GM19395 (cell line): Measurements from ENCODE around the gene SLC7A5.
"Not testable (repeated sequence)": the region's sequence is repeated elsewhere in the genome, so short reads cannot be mapped to it uniquely, and the experiment has no call there.

ENCODE experiments used
- ATAC-seq: cut with Tn5 transposase; IDR thresholded peaks from one replicate; pipeline ENCODE4 v1.9.1; 2021; ENCODE audit warnings: mild to moderate bottlenecking, moderate library complexity; ENCODE audit not compliant: unreplicated experiment

SLC7A5 gene

DNA sequence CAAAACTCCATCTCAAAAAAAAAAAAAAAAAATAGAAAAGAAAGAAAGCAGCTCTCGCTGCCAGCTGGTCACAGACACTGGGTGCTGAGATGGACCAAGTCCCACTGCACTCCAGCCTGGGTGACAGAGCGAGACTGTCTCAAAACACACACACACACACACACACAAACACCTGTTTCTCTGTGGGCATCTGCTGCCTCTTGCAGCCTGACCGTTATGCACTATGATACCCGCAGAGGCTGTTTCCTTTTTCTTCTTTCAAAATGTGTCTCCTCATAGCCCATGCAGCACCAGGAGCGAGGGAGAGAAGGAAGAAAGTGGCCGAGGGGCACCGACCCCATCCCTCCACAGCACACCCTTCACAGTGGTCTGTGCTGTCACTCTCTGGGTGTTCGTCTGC is 66.6 kb downstream of the SLC7A5 start:
- ATAC-seq = no peak

DNA sequence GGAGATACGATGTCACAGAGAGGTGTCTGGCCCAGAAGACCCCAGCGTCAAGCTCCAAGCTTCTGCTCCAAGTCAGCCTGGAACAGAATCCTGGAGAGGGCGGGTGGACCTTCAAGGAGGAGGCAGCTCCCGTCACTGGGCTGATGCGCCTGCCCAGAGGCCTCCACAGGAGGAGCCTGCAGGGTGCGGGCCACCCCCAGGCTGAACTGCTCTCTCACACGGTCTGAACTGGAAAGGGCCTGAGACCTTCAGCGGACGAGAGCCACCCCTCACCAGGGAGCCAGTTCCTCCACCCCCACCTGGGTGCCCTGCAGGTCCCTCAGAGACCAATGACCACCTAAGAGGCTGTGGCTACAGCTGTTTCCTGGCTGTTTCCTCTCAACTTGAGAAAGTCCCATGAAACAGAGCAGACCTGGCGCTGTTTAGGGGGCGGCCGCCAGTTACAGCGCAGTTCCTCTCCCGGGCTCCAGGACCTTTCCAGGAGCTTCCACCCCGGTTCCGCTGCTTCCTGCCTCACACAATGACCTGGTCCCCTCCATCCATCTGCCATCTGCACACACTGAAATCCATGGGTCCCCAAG is 67.5 kb downstream of the SLC7A5 start:
- no peak for ATAC-seq

- ATAC-seq = no peak
Observed at GRCh38 chr16:87800497-87800896, 68.8 kb downstream of the SLC7A5 start.

- ATAC-seq = no peak
Observed at GRCh38 chr16:87795336-87795735, 74.0 kb downstream of the SLC7A5 start.

- no peak for ATAC-seq
Observed at GRCh38 chr16:87794485-87795078, 74.7 kb downstream of the SLC7A5 start.

DNA sequence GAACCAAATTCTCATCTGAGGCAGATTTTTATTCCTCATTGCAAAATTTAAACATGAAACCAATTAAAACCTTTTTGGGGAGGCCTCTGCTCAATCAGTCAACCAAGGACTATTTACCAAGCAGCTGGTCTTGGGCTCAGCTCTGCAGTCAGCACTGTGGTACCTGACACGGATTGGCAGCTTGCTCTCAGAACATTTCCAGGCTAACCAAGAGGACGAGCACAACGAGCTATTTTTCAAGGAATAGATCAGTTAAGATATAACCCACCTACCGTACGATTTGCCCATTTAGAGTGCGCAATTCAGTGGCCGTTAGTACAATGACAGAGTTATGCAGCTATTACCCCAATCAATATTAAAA is 77.1 kb downstream of the SLC7A5 start:
- ATAC-seq = no peak

DNA sequence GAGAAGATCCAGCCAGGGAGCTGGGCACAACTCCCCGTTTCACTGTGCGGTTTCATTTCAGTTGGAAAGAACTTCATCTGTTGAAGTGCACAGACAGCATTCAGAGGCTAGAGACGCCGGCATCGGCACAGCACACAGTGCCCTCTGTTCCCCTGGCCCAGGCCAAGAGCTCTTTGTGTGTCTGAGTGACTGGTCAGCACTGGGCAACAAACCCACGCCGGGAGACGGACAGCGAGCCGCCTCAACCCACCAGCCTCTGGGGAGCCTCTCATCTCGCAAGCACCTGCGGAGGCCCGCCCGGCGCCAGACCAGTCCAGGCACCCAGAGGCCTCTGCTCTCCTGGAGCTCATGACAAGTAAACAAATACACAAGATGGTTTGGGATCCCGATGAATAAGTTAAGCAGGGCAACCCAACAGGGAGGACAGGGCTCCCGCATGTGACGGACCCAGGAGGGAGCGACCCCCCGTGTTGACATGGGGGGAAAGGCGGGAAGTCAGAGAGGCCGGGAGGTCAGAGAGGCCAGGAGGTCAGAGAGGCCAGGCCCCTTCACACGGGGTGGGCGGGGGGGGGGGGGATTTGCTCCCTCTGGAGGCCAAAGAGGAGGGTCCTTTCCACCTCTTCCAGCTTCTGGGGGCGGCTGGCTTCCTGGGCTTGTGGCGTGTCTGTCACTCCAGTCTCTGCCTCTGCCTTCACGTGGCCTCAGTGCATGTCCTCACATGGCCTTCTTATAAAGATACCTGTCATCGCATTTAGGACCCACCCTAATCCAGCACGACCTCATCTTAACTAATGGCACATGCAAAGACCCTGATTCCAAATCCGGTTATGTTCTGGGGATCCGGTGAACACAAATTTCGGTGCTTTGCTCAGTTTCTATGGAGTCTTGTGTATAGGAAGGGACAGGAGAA is 77.8 kb downstream of the SLC7A5 start:
- no peak for ATAC-seq

DNA sequence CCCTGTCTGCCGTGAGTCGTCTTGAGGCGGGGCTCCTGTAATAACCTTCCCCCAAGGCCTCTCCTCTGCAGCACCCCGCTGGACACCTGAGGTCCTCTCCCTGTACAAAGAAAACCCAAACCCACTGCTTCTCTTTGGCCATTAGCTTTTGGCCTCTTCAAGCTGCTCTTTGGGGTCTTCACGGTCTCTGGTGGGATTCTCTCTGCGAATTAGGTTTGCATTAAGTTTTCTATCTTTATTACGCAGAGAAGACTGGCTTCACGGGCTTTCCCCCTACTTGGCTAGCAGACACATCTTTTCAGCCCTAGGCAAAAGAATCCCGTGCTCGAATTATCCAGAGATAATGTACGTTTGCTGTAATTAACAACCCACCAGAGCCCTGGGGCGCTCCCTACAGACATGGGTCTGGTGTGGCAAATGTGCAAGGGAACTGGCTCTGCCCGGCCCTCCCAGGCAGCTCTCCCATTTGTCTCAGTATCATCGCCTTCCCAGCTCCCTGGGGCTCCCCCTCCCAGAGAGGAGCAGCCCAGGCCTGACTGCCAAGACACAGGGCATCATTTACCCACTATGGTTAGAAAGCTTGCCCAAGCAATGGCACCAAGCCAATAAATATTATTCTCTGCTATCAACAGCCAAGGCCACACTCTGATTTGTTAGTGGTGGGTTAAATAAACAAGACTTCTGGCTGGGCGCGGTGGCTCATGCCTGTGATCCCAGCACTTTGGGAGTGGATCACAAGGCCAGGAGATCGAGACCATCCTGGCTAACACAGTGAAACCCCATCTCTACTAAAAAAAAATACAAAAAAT is 78.8 kb downstream of the SLC7A5 start:
- no peak for ATAC-seq

GRCh38 chr16:87789437-87790291 is 79.6 kb downstream of the SLC7A5 start:
- no peak for ATAC-seq

GRCh38 chr16:87788730-87789436 is 80.4 kb downstream of the SLC7A5 start:
- not testable (repeated sequence) for ATAC-seq

DNA sequence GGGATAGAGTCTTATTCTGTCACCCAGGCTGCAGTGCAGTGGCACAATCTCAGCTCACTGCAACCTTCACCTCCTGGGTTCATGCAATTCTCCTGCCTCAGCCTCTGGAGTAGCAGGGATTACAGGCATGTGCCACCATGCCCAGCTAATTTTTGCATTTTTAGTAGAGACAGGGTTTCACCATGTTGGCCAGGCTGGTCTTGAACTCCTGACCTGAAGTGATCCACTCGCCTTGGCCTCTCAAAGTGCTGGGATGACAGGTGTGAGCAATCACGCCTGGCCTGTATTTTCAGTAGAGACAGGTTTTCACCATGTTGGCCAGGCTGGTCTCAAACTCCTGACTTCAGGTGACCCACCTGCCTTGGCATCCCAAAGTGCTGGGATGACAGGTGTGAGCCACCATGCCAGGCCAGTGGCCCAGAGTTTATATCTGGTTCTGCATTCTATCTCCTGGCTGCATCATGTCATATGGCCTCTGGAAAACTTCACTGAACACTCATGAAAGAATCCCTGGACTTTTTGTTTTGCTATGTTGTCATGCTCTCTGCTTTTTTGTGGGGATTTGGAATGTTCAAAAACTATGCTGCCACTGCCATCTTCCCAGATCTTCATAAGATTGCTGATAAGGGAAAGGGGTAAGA is 81.7 kb downstream of the SLC7A5 start:
- ATAC-seq = not testable (repeated sequence)

- no peak for ATAC-seq
Observed at GRCh38 chr16:87784812-87785211, 84.5 kb downstream of the SLC7A5 start.

- no peak for ATAC-seq
Observed at GRCh38 chr16:87782033-87782432, 87.3 kb downstream of the SLC7A5 start.

DNA sequence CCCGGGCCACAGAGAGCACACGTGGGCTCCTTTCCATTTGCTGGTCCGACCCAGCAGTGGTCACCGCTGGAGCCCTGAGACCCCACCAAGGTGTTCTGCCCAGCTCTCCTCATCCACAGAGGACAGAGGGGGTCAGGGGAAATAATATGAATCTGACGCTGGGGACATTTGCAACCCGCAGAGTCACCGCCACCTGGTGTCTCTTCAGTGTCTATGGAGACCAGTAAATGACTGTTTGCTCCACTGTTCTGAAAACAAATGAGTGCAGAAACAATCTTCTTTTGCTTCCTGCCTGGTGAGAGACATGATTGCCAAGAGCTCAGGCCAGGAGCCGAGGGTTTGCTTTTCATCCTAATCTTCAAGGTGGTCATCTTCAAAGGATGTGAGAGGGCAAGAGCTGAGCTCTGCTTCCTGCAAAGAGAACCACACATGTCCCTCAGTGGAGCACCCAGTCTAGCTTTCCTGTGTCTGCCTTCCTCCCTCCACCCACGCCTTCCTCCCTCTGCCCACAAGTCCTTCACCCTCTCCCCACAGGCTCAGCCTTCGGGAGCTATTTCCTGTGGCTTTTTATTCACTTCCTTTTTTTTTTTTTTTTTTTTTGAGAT is 88.8 kb downstream of the SLC7A5 start:
- no peak for ATAC-seq
